Right atrium auricular region (tissue), 2 donors: ENCODE data around the gene DNAH2. TPM values are rescaled to one million over a fixed set of nuclear protein-coding genes. Genes with fewer than 3 reads are reported as not detected.

ENCODE experiments used
- DNase-seq: peaks from one replicate; pipeline ENCODE4 v3.0.0-alpha.2; 2019; ENCODE audit warnings: low spot score
- H3K27ac ChIP-seq, 2 donors: fragments of 200-600 bp; sonication (generic); 1 replicate in 1 of 2; 2 replicates in 1 of 2; pipeline ENCODE4 v1.5.1; 2016 to 2019
- H3K27me3 ChIP-seq, 2 donors: fragments of 200-600 bp; sonication (generic); one replicate each; pipeline versions ENCODE4 v1.5.1 to v1.6.0; 2017 to 2019
- H3K36me3 ChIP-seq: fragments of 200-600 bp; sonication (generic); one replicate; pipeline ENCODE4 v1.5.1; 2016
- H3K4me1 ChIP-seq, 2 donors: fragments of 200-600 bp; sonication (generic); one replicate each; pipeline versions ENCODE4 v1.5.1 to v1.6.0; 2017 to 2019
- H3K4me3 ChIP-seq, 2 donors: fragments of 200-600 bp; sonication (generic); 1 replicate in 1 of 2; 2 replicates in 1 of 2; pipeline ENCODE4 v1.5.1; 2017 to 2019; ENCODE audit warnings: mild to moderate bottlenecking in 1 of 2, moderate library complexity in 1 of 2
- H3K9me3 ChIP-seq, 2 donors: fragments of 200-600 bp; sonication (generic); one replicate each; pipeline ENCODE4 v1.5.1; 2019
- total RNA-seq, 2 donors: library from RNA; depleted of rRNA; stranded (reverse); fragments of >200 nt; gene quantifications; one replicate each; pipeline ENCODE4 v1.1.0, GENCODE V29; 2016
- TF ChIP-seq, protein P1 (sequence below), 2 donors: fragments of 200-600 bp; sonication (generic); IDR thresholded peaks; one replicate each; pipeline ENCODE4 v1.5.1; 2019; ENCODE audit warnings: antibody characterized with exemption in 2 of 2

DNAH2 gene
- total RNA-seq, 2 donors from 2014 or later = 0.08 TPM; not detected in 1

DNA sequence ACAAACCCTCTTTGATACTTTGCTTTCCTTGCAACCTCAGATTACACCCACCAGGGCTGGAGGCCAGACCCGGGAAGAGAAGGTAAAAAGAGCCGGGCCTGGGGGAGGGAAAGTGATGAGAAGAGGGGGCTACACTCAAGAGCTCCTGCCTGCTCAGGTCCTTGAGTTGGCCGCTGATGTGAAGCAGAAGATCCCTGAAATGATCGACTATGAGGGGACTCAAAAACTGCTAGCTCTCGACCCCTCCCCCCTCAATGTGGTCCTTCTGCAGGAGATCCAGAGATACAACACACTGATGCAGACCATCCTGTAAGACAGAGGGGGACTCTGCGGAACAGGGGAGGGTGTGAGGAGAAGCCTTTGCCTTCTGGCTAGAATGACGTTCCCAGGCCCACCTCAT, 113.7 kb downstream of the DNAH2 start:
- H3K36me3 ChIP-seq = no peaks in the 10 kb centered on the region
- no peak for DNase-seq
- H3K27me3 ChIP-seq = no peaks in the 10 kb centered on the region
- TF ChIP-seq, protein P1, sequence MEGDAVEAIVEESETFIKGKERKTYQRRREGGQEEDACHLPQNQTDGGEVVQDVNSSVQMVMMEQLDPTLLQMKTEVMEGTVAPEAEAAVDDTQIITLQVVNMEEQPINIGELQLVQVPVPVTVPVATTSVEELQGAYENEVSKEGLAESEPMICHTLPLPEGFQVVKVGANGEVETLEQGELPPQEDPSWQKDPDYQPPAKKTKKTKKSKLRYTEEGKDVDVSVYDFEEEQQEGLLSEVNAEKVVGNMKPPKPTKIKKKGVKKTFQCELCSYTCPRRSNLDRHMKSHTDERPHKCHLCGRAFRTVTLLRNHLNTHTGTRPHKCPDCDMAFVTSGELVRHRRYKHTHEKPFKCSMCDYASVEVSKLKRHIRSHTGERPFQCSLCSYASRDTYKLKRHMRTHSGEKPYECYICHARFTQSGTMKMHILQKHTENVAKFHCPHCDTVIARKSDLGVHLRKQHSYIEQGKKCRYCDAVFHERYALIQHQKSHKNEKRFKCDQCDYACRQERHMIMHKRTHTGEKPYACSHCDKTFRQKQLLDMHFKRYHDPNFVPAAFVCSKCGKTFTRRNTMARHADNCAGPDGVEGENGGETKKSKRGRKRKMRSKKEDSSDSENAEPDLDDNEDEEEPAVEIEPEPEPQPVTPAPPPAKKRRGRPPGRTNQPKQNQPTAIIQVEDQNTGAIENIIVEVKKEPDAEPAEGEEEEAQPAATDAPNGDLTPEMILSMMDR (IDR thresholded peaks at IDR 0.05) = no peak
- H3K27ac ChIP-seq = no peak overlapping the region
- no peak overlapping the region for H3K4me3 ChIP-seq
- H3K4me1 ChIP-seq = peaks cover 0 to 14% of the 10 kb centered on the region in 2 donors
- H3K9me3 ChIP-seq = no peaks in the 10 kb centered on the region

DNA sequence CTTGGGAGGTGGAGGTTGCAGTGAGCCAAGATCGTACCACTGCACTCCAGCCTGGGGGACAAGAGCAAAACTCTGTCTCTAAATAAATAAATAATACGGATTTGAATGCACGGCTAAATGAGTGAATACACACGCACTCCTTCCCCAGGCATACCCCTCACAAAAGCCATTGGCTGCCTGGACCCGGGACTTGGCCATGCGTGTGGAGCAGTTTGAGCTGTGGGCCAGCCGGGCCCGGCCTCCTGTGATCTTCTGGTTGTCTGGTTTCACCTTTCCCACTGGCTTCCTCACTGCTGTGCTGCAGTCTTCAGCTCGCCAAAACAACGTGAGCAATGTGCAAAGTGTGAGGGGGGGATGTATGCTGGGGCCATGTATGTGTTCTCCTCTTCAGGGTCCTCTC, 114.9 kb downstream of the DNAH2 start:
- Histone ChIP-seq H3K4me3 (no peak overlapping the region), H3K27ac (no peak overlapping the region), H3K9me3 (no peaks in the 10 kb centered on the region), H3K4me1 (peaks cover 0 to 26% of the 10 kb centered on the region in 2 donors), H3K36me3 (no peaks in the 10 kb centered on the region), H3K27me3 (no peaks in the 10 kb centered on the region)
- TF ChIP-seq, protein P1 (IDR thresholded peaks at IDR 0.05) = no peak
- no peak for DNase-seq

DNA sequence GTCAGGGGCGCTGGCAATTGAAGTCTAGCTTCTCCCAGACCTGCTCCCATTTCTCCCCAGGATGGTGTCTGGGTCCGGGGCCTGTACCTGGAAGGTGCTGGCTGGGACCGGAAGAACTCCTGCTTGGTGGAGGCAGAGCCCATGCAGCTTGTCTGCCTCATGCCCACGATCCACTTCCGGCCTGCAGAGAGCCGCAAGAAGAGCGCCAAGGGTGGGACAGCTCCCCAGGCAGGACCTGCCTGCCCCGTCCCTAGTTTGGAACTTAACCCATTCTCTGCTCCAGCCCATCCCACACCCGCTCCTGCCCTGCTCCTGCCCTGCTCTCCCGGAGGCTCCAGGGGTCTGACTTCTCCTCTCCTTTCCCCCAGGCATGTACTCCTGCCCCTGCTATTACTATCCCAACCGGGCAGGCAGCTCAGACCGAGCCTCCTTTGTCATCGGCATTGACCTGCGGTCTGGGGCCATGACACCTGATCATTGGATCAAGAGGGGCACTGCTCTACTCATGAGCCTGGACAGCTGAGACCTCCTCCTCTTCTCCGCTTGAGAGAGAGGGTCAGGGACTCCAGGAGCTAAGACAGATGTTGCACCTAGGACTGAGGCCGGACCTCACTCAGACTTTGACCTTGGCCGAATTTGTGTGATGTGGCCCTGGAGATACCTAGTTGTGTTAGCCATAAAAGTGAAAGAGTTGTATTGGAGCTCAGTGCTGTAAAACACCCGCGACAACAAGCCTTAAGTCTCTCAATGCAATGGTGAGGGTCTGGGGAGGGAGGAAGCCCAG, 115.7 kb downstream of the DNAH2 start:
- Histone ChIP-seq H3K9me3 (no peaks in the 10 kb centered on the region), H3K27me3 (no peaks in the 10 kb centered on the region), H3K36me3 (no peaks in the 10 kb centered on the region), H3K27ac (peak overlapping the region; percentile 99 to 100), H3K4me3 (peak overlapping the region; percentile 71 to 76), H3K4me1 (peaks cover 0 to 34% of the 10 kb centered on the region in 2 donors)
- DNase-seq = no peak
- TF ChIP-seq, protein P1 (IDR thresholded peaks at IDR 0.05) = no peak

DNA sequence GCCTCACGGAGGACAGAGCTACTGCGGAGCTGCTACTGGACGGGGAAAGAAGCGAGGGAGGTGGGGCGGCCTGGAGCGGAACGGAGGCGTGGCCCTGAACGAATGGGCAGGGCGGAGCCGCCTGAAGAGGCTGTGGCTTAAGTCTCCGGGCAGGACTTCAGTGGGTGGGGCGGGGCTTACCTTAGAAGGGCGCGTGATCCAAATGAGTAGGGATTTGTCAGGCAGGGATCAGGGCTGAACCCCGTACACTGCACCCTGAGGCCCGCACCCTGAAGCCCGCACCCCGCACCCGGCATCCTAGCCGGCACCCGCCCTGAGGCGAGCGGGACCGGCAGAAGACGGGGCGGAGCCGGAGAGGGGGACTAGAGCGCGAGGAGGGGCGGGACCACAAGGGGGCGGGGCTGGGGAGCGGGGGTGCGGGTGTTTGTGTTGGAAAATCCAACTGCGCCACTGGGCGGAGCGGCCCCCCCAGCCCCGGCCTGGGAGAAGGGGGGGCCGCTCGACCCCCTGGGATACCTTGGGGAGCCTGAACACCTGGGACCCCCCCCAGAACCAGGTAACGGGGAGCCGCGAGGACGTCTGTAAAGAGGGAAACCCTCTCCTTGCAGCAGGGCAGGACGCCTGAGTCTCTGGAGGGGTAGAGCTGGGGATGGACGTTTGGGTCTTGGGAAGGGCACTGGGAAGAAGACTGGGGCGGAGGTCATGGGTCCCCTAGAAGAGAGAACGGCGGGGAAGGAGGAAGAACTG, 116.4 kb downstream of the DNAH2 start, which contains the start of gene KDM6B:
Gene KDM6B (plus strand): TSS at position 423 of the 747 bp plus-strand sequence. CDS start 11,338 bp downstream, outside the sequence.
- TF ChIP-seq, protein P1 (IDR thresholded peaks at IDR 0.05) = peak in 1 of 2 donors; percentile 40

DNA sequence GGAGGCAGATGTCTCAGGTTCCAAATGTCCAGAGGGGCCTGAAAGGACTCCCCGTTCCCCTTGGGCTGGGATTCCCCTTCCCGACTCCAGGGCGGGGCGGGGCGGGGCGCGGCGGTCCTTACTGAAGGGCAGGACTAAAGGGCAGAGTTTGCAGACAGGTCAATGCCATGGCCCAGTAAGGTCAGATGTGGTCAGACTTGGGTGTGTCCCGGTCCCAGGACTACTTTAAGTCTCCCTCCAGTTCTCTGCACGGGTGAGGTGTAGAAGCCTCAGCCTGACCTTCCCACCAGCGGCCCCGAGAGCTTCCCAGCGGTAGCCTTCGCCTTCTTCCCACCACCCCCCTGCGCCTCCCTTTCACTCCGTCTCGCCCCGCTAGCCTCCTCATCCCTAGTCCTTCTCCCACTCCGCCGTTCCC, 117.0 kb downstream of the DNAH2 start:
- no peaks in the 10 kb centered on the region for H3K9me3 ChIP-seq
- H3K27me3 ChIP-seq = no peaks in the 10 kb centered on the region
- H3K4me1 ChIP-seq = peaks cover 0 to 47% of the 10 kb centered on the region in 2 donors
- H3K27ac ChIP-seq = peak overlapping the region; percentile 99 to 100
- DNase-seq = no peak
- H3K4me3 ChIP-seq = peak overlapping the region; percentile 71 to 76
- TF ChIP-seq, protein P1 (IDR thresholded peaks at IDR 0.05) = no peak
- H3K36me3 ChIP-seq = no peaks in the 10 kb centered on the region

More for the DNA sequence above, 116.4 kb downstream of the DNAH2 start, which contains the start of gene KDM6B:
- peak; percentile 96 for DNase-seq
- Histone ChIP-seq H3K9me3 (no peaks in the 10 kb centered on the region), H3K4me1 (peaks cover 0 to 41% of the 10 kb centered on the region in 2 donors), H3K4me3 (peak within 1 kb of the TSS; percentile 71 to 76), H3K36me3 (no peaks in the 10 kb centered on the region), H3K27ac (peak within 1 kb of the TSS; percentile 99 to 100), H3K27me3 (no peaks in the 10 kb centered on the region)
